ENCODE data around the gene TRIM50. TPM values are rescaled to one million over a fixed set of nuclear protein-coding genes. Genes with fewer than 3 reads are reported as not detected.
"Not testable (repeated sequence)": the region's sequence is repeated elsewhere in the genome, so short reads cannot be mapped to it uniquely, and the experiment has no call there.

Gene TRIM50
- total RNA-seq, 1 donor from 2014 or later, result not detected

DNA sequence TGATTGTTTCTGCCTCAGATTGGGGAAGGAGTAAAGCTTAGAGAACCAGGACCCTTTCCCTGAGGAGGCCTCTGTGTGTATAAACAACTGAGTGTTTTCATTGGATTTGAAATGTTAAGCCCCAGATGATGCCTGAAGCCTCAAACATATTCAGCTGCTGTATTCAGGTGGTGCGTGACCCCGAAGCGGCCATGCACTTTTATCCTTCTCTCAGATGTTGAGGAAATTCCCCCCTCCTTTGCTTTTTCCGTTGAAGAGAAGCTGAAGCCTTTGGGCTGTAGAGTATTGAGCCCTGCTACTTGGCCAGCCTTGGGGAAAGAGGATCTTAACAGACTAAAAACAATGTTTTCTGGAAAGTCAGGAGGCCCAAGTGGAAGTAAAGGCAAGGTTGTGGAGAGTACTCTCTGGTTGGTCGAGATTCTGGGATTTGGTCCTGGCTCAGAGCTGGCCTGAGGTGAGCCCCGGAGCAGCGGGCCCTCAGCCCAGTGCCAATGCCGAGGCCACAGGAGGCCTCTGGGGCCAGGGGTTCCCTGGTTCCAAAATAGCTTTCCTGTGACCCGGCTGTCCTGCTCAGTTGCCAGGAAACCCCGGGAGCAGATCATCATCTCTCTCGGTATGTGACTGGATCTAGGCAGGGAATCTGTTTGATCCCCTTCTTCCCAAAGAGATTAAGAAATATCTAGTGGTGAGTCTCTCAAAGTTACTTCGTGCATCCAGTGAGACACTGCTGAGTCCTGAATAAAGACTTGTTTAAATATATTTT, 22.6 kb upstream of the TRIM50 start:
- intact Hi-C loops (cut with micrococcal nuclease), result no loop called here

DNA sequence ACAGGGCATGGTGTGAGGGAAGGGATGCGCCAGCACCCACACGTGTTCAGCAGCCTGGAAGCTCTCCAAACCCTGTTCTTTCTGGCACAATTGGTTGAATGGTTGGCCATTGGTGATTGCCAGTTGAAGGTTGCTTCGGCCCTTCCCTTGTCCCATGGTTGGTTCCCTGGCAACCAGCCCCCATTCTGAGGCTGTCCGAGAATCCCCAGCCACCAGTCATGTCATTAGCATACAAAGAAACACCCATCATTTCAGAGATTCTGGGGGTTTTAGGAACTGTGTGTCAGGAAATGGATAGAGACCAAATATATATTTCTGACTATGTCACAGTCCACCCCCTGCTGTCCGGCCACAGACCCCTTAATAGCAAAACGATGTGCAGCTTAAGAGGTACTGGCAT, 21.9 kb upstream of the TRIM50 start:
- intact Hi-C loops (cut with micrococcal nuclease), result no loop called here

DNA sequence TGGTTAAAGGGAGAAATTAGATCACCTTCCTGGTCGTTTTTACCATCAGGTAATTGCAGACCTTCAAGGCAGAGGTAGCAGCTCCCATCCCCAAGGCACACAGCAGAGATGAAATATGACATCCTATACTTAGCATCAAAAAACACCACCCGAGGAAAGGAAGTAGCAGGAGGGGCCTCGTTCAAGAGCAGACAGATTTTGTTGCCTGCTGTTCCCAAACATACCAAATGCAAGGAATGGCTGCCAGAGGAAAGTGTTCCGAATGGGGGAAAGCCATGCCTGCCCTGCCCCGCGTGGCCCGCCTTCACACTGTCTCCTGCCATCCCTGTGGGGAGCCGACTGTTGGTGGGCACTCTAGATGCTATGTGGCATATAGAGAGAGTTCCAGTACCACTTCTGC, 18.1 kb upstream of the TRIM50 start:
- intact Hi-C loops (cut with micrococcal nuclease), result no loop called here

DNA sequence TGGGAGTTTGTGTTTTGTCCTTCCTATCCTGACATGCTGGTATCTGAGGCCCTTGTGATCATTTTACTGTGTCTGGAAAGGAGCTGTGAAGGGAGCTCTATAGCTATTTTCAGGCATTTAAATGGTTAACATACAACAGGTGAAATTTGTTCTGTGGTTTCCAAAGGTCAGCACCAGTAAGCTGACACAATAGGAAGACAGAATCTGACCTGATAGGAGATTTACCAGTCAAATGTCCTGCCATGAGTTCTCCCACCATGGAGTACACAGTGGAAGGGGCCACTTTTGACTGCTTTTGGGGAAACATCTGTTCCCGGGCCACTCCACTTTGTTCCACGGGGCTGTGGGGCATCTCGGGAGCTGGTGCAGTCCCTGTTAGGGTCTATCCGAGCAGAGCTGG, 17.7 kb upstream of the TRIM50 start:
- intact Hi-C loops (cut with micrococcal nuclease), result no loop called here

DNA sequence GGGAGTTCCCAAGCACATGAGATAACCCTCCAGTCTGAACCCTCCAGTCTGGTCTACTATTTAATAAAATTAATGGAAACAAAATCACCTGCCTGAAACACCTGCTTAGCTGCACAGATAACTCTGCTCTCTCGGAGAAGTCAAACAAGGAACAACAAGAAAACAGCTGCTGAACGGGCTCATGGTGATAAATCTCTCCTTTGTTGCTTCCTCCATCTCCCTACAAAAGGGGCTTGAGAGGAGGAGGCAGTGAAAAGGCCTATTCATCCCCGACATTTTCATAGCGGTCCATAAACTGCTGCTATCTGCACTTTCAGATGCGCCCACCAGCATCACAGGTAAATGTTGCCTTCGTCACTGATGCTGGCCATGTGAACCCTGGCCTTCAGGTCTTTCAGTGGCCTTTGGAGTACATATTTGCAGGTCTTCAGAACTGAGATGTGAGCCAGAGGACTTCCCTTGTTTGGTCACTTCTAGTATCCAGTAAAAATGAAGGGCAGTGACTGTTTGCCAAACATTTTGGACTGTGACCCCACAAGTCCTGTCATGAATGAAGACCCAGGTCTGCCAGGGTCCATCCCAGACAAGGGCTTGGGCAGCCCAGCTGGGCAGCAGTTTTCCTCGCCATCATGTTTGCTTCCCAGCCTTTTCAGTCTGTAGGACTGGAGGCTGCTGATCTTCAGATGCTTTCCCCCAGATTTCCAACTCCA, 15.9 kb upstream of the TRIM50 start:
- intact Hi-C loops (cut with micrococcal nuclease), result no loop called here

DNA sequence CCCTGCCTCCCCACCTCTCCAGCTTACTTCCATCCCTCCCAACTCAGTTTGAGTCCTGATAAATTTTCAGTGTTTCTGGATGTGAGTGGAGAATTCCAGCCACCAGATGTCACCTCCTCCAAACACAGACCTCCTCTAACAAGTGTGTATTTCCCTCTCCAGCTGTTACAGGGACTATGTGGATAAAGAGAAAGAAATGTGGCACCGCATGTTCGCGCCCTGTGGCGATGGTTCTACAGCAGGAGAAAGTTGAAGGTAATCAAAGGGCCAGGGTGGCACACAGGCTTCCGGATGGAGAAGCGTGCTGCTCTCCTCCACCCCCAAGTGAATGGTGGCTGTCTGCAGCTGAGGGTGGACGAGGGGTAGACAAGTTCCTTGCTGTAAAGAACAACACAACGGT, 14.8 kb upstream of the TRIM50 start:
- intact Hi-C loops (cut with micrococcal nuclease), result no loop called here

DNA sequence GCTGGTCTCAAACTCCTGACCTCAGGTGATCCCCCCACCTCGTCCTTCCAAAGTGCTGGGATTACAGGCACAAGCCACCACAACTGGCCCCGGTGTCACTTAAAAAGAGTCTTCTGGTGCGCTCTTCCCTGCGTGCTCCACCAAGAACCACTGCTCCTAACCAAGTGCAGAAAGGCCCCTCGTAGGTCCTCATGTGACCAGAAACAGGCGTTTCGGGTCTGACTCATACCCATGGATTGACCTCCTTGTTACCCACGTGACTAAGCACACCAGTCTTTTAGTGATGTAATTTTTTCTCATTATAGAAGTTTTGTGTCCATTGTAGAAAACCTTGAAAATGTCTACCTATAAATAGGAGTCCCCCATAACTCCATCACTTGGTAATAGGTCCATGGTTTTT, 14.0 kb upstream of the TRIM50 start:
- intact Hi-C loops (cut with micrococcal nuclease), result no loop called here

DNA sequence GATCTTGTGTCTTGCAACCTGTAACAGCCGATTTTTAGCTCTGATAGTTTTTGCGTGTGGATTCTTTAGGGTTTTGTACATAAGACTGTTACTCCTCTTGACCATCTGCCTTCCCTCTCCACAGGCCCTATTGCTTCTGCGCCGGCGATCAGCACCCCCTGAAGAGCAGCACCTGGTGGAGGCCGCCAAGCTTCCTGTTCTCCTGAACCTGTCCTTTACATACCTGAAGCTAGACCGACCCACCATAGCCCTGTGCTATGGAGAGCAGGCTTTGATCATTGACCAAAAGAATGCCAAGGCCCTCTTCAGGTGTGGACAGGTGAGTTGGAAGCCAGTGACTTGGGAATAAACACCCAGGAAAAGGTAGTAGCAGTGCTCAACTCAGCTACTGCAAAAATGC, 12.6 kb upstream of the TRIM50 start:
- intact Hi-C loops (cut with micrococcal nuclease), result no loop called here

DNA sequence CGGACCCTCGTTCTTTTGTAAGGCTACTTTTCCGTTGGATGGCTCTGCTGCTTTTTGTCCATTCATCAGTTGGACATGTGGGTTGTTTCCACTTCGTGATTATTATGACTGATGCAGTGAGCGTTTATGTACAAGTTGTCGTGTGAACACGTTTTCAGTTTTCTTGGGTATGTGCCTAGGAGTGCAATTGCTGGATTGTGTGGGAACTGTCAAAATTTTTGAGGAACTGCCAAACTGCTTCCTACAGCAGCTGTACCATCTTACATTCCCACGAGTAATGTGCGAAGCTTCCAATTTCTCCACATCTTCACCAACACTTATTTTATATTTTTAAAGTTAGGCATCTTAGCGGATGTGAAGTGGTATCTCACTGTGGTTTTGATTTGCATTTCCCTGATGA, 10.4 kb upstream of the TRIM50 start:
- intact Hi-C loops (cut with micrococcal nuclease), result no loop called here

DNA sequence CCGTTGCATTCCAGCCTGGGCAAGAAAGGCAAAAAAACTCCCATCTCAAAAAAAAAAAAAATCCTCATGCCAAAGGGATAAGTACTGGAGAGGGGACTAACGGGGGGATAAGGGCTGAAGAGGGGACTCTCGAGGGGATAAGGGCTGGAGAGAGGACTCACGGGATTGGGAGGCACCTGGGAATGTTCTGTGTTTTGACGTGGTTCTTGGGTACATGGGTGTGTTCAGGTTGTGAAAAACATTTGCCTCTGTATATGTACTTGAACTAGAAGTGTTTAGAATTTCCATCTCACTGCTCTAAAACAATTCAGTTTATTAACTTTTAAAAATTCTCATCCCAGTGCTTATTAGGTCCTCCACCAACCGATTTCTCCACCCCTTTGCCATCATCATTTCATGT, 4.6 kb upstream of the TRIM50 start:
- intact Hi-C loops (cut with micrococcal nuclease), result no loop called here

DNA sequence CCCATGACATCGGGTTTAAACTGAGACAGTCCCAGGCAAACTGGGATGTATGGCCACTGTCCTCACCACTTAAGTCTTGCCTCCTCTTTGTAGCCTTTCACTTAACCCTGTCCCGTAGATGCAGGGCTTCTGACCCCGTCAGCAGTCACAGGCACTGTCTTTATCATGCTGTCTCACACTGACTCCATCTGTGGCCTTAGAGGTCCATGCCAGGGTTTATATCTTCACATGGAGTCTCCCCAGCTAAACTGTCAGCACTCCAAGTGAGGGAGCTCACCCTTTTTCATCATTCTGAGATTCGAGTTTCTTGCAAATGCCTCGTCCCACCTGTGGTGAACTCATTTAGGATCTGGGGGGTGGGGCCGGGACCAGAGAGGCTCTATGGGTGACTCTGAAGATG, 2.9 kb upstream of the TRIM50 start:
- intact Hi-C loops (cut with micrococcal nuclease), result no loop called here

DNA sequence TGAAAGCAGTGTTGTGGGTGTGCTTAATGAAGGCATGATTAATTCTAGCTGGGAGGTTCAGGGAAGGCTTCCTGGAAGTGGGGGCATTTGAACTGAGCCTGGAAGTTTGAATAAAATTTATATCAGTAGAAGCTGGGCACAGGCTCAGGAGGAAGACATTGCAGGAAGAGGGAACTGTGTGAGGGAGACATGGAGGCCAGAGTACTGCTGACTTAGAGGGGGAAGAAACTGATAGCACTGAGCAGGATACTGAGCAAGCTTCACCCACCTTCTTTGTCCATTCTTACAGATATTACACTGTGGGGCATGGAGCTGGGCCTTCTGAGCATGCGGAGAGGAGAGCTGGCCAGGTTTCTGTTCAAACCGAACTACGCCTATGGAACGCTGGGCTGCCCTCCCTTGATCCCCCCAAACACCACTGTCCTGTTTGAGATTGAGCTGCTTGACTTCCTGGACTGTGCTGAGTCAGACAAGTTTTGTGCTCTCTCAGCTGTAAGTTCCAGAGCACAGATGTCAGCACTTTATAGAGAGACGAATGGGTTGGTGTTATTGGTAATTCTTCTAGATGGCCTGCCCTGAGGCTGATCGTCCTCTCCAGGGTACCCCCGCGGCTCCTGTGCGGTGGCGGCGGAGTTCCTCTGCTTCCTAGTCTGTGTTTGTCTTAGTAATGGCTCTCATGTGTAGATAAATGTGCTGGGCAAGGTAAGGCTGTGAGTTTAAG, 2.1 kb upstream of the TRIM50 start:
- intact Hi-C loops (cut with micrococcal nuclease), result no loop called here

DNA sequence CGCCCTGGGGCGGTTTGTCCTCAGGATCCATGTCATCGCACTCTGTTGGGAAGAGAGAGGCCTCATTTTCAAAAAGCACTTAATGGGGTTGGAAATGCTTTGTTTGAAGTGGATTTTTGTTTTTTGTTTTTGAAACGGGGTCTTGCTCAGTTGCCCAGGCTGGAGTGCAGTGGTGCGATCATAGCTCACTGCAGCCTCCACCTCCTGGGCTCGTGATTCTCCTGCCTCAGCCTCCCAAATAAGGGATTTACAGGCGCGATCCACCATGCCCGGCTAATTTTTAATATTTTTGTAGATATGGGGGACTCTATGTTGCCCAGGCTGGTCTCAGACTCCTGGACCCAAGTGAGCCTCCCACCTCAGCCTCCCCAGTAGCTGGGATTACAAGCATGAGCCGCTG, 814 bp upstream of the TRIM50 start:
- intact Hi-C loops (cut with micrococcal nuclease), result no loop called here

DNA sequence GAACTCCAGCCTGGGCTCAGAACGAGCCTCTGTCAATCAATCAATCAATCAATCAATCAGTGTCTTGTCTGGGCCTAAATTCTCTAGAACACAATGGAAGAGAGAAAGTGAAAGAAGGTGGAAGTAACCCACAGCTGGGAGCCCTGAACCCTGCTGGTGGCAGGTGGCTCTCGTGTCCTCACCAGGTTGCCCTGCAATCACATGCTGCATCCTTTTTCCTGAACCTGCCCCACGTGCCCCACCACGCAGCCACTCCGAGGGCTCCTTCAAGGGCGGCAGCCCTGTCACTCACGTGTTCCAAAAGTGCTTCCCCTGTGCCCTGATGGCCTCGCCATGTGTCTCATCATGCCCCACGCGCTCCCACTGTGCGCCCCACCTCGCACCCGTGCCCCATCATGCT, 433 bp downstream of the TRIM50 start:
- intact Hi-C loops (cut with micrococcal nuclease), result not testable (repeated sequence)

DNA sequence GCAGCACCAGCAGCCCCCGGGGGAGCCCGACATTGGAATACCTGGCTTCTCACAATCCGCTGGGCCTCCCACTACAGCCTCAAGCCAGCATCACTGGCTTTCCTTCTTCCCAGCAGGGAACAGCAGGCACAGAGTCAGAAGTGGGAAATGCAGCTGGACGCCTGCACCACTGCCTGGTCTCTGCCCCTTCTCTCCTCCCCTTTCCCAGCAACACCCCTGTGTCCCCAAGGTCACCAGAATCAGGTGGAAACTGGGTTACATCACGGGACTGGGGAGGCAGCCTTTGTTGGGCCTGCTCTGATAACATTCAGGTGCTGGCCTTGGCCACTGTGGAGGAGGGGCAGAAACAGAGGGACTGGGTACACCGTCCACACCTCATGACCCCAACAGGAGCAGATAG, 2.5 kb downstream of the TRIM50 start:
- intact Hi-C loops (cut with micrococcal nuclease), result not testable (repeated sequence)

DNA sequence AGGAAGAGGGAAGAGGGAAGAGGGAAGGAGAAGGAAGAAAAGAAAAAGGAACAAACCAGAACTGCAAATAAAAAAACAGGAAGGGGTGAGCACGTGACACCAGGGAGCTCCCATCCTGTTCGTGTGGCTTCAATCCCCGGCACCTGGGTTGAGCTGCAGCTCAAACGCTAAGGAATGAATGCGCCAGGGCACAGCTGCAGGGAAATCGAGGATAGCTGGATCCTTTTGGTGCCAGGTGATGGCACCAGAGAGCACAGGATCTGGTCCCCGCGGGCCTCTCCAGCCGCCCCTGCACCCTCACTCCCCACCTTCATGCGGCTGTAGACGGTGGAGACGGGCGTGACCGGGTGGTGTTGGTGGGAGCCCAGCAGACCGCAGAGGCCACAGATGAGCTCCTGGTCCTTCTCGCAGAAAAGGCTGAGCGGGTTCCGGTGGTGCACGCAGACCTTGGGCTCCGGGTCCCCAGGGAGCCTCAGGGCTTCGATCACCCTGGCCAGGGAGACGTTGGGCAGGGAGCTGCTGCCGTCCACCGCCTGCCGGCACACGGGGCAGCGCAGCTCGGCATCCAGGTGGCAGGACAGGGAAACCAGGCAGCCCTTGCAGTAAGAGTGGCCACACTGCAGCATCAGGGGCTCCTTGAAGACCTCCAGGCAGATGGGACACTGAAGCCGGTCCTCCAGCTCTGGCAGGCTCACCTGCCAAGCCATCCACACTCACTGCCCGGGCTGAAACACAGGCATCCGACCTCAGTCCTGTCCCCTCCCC, 3.6 kb downstream of the TRIM50 start:
- intact Hi-C loops (cut with micrococcal nuclease), result loop anchor here (1.0 kb wide), 1 partner anchor 127 kb away; no protein-coding TSS in a partner anchor

DNA sequence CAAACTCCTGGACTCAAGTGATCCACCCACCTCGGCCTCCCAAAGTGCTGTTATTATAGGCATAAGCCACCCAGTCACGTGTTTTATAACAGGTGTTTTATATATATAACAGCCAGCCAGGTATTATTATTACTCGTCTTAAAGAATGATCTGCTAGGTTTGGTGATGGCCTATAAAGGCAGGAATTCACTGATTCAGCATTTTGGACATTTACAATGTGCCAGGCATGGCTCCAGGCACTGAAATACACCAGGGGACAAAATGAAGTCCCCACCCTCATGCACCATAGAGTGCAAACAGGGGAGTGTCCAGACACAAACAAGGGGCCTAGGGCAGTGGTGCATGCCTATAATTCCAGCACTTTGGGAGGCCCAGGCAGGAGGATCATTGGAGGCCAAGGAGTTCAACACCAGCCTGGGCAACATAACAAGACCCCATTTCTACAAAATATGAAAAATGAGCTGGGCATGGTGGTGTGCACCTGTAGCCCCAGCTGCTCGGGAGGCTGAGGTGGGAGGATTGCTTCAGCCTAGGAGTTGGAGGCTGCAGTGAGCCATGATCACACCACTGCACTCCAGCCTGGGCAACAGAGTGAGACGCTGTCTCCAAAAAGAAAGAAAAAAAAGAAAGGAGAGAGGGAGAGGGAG, 4.3 kb downstream of the TRIM50 start:
- intact Hi-C loops (cut with micrococcal nuclease), result loop anchor here (1.0 kb wide), 1 partner anchor 128 kb away; no protein-coding TSS in a partner anchor

DNA sequence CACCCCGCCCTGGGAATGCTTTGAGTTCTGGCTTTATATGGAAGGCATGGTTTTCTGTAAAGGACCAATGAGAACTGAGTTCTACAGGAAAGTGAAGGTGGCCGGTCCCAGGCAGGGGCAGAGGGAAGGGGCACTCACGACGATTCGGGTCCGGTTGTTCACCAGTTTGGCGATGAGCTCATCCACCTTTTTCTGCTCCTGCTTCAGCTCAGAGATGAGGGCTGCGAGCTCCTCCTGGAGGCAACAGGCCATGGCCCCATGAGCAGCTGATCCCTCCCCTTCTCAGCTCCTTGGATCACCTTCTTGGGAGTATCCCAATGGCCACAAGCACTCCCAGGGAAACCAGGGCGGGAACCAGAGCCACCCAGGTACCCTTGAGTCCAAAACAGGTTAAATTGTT, 7.9 kb downstream of the TRIM50 start:
- intact Hi-C loops (cut with micrococcal nuclease), result not testable (repeated sequence)

DNA sequence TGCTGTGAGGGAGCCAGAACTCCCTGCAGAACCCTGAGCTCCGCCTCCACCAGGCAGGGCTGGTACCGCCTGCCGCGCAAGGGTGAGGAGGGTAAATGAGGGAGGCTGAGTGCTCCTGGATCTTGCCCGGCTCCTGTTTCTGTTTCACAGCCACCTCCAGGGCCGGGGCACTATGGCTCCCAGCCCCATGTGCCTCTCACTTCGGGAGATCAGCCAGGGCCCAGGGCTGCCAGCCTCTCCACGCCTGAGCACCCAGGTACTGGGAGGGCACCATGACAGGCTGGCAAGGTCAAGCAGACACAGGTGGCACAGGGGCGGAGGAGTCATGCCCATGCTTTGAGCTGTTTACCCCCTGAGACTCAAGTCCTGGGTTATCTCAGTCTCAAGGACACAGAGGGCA, 8.3 kb downstream of the TRIM50 start:
- intact Hi-C loops (cut with micrococcal nuclease), result not testable (repeated sequence)

DNA sequence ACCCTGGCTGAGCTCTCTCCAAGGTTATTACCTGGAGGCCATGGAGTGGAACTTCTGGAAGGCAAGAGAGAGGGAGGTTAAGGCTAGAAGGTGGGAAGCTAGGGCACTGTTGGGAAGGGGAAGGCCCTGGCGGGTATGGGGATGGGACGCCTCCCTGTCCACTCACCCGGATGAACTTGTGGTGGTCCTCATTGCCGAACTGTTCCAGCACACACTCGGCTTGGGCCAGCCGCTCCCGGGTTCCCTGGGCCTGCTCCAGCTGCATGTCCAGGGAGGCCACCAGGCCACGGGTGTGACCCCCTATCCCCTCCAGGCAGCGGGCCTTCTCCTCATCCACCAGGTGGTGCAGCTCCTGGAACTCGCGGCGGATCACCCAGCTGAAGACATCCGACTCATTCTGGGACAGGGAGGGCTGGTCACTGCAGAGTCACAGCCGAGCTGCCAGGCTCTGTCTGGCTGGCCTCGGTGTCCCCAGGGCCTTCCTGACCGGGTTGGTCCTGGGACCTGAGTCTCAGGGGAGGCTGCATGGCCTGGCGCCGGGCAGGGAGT, 9.2 kb downstream of the TRIM50 start:
- intact Hi-C loops (cut with micrococcal nuclease), result not testable (repeated sequence)

DNA sequence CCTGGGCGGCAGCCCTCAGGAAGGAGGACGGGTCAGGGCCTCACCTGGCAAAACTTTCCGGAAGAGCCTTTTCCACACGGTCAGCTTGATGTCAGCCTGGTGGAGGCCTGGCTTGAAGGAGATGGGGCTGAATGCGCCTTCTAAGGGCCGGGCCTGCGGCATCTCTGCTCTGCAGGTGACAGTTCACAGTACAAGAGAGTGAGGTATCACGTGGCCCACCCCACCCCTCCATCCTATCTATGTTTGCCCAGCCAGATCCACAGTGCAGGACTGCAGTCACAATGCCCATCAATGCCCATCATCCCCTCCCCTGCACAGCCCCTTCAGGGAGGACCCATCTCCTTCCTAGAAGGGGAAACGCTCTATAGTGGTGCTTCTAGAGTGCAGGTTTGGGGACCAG, 11.4 kb downstream of the TRIM50 start:
- intact Hi-C loops (cut with micrococcal nuclease), result no loop called here

All from T-helper 1 cell treated with Interleukin-12 subunit alpha and Interleukin-12 subunit beta and Interleukin-4 antibody, amounts not matched to agents 30 ng/mL and 1 ng/mL, for 36 hours (primary cell).